Measurements from ENCODE around the gene AGAP2.
"Not testable (repeated sequence)": the region's sequence is repeated elsewhere in the genome, so short reads cannot be mapped to it uniquely, and the experiment has no call there.

The AGAP2 gene

GRCh38 chr12:57720606-57721595 lies 17.6 kb downstream of the AGAP2 start:
- no peak for DNase-seq

DNA sequence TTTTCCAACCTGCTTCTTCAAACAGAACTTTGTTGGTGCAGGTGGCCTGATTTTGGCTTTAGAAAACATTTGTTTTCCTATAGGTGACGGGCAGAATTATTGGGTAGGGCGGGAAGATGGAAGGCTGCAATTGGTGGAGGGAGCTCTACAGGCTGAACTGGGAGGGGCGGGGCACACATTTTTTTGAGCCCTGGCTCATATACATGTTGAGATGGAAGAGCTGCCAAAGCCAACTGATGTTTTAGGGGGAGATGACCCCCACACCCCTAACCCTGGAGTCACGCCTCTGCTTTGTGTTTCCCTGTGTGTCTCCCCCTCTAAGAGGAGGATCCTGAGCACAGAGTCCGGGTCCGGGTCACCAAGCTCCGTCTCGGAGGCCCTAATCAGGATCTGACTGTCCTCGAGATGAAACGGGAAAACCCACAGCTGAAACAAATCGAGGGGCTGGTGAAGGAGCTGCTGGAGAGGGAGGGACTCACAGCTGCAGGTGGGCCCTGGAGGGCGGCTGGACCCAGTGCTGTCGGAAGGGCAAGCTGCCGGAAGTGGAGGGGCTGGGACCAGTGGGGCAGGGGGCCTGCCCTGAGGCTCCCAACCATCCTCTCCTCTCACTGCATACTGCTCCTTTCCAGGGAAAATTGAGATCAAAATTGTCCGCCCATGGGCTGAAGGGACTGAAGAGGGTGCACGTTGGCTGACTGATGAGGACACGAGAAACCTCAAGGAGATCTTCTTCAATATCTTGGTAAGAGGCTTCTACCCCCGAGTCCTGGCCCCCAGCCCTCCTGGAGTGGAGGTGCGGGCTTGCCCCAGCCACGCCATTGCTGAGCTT lies 18.6 kb downstream of the AGAP2 start:
- no peak for DNase-seq

DNA sequence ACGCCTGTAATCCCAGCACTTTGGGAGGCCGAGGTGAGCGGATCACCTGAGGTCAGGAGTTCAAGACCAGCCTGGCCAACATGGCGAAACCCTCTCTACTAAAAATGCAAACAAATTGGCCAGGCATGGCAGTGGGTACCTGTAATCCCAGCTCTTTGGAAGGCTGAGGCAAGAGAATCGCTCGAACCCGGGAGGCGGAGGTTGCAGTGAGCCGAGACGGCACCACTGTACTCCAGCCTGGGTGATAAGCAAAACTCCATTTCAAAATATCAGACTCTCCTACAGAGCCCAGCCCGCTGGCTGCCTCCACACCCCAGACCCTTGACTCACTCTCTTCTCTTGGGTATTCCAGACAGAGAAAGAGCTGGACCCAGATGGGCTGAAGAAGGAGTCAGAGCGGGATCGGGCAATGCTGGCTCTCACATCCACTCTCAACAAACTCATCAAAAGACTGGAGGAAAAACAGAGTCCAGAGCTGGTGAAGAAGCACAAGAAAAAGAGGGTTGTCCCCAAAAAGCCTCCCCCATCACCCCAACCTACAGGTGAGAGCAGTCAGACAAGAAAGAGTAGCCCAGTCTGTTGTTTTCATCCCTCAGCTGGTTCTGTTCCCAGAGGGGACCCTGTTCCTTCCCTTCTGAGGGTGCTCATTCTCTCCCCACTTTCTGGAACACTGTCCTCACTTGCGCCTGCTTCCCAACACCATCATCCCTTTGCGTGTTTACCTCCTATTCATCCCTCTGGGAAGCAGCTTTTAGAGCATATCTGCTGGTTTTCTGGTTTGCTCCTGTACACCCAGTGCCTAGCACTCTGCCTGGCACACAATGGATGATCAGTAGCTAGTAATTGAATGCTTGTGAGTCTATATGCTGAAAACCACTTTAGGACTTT lies 19.7 kb downstream of the AGAP2 start:
- DNase-seq, result no peak

DNA sequence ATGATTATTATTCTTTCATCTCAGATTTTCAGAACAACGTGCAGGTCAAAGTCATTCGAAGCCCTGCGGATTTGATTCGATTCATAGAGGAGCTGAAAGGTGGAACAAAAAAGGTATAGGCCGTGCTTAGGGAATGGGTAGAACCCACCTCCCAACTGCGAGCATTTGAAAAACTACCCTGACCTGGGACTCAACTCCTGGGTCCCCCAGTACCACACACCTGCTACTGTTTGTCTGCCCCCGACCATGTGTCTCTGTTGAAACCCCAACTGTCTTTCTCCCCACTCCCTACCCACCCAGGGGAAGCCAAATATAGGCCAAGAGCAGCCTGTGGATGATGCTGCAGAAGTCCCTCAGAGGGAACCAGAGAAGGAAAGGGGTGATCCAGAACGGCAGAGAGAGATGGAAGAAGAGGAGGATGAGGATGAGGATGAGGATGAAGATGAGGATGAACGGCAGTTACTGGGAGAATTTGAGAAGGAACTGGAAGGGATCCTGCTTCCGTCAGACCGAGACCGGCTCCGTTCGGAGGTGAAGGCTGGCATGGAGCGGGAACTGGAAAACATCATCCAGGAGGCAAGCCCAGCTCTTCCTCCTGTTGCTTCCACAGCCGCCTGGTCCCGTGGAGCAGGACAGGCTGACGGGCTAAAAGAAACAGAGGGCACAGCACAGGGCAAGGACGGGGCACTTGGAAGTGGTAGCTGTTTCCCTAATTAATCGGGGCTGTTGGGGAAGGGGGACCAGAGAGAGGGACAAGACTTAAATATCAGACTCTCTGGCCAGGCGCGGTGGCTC lies 20.5 kb downstream of the AGAP2 start:
- no peak for DNase-seq

DNA sequence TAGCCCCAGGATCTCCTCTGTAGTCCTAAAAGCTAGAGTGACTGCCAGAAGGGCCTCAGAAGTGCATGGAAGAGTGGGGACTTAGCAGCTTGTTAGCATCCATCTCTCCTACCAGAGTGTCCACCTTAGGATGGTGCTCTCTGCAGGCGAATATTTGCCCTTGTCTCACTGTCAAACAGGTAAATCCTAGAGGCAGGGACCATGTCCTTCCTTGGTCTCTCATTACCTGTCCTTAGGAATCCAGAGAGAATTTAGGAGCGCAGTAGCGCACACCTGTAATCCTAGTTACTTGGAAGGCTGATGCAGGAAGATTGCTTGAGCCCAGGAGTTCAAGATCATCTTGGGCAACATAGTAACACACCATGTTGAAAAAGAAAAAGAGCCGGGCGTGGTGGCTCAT lies 21.4 kb downstream of the AGAP2 start:
- no peak for DNase-seq

- DNase-seq, result no peak
These were observed 22.2 kb downstream of the AGAP2 start for GRCh38 chr12:57716305-57716704.

GRCh38 chr12:57715786-57716185 lies 22.8 kb downstream of the AGAP2 start:
- DNase-seq, result no peak

DNA sequence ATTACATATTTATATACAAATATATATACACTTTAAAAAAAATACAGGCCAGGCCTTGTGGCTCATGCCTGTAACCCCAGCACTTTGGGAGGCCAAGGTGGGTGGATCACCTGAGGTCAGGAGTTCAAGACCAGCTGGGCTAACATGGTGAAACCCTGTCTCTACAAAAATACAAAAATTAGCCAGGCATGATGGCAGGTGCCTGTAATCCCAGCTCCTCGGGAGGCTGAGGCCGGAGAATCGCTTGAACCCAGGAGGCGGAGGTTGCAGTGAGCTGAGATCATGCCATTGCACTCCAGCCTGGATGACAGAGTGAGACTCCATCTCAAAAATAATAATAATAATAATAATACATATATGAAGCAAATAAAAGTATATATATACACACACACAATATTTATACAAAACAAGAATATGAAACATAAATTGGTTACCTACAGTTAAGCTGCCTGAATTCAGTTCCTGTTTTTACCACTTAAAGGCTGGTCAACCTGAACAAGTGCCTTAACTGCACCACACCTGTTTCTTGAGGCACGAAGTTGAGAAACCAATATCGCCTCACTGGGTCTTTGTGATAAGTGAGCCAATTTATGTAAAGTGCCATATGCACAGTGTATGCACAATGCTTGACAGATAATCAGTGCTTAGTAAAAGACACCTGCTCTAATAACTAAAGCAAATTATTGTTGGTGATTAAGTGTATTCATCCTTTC lies 23.4 kb downstream of the AGAP2 start:
- DNase-seq, result not testable (repeated sequence)

DNA sequence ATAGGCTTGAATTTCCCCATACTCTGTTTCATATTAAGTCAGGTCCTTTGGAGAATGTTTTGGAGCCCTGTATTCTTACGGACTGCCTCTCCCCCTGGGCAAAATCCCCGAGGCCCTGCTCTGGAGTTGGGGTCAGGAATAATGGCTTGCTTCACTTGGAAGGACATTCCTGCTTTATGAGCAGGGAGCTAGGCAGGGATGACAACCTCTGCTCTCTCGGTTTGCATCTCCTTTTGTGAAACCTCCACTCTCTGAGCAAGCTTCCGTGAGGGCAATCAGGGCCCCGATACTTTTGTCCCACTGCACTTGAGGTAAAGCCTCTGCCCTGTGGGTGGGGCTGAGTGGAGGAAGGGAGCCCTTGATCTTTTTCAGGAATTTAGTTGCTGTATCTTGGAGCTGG lies 25.3 kb downstream of the AGAP2 start:
- no peak for DNase-seq

DNA sequence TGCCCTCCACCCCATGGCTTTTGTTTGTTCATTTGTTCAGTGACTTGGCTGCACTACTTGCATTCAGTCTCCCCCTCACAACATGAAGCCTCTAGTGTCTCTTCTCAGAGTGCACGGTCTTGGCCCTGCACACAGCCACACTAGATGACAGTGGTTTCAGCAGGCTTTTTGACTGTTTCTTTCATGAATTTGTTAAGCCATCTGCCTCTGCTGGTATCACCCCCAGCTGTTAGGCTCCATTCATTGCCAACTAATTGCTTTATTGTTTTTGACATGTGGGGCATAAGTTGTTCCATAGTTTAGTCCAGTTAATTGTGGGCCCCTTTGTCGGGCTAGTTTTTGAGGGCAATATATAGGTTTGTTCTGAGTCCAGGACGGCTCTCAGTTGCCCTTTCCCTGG lies 25.8 kb downstream of the AGAP2 start:
- no peak for DNase-seq

DNA sequence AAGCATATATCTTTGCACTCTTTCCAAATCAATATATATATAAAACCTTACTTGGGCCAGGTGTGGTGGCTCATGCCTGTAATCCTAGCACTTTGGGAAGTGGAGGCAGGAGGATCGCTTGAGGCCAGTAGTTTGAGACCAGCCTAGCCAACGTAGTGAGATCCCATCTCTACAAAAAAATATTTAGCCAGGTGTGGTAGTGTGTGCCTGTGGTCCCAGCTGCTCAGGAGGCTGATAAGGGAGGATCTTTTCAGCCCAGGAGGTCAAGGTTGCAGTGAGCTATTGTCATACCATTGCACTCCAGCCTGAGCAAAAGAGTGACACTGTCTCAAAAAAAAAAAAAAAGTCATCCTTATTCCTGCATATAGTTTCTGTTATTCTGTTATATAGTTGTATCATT lies 30.2 kb downstream of the AGAP2 start:
- DNase-seq, result no peak

DNA sequence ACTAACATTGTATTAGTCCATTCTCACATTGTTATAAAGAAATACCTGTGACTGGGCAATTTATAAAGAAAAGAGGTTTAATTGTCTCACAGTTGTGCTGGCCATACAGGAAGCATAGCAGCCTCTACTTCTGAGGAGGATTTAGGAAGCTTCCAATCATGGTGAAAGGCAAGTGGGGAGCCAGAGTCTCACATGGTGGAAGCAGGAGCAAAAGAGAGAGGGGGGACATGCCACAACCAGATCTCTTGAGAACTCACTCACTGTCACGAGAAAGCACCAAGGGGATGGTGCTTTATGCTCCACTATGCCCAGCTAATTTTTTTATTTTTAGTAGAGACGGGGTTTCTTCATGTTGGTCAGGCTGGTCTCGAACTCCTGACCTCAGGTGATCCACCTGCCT lies 31.3 kb downstream of the AGAP2 start:
- no peak for DNase-seq

- DNase-seq, result no peak
These were observed 38.2 kb downstream of the AGAP2 start for GRCh38 chr12:57700317-57700716.

- DNase-seq, result no peak
These were observed 40.1 kb downstream of the AGAP2 start for GRCh38 chr12:57698414-57698813.

DNA sequence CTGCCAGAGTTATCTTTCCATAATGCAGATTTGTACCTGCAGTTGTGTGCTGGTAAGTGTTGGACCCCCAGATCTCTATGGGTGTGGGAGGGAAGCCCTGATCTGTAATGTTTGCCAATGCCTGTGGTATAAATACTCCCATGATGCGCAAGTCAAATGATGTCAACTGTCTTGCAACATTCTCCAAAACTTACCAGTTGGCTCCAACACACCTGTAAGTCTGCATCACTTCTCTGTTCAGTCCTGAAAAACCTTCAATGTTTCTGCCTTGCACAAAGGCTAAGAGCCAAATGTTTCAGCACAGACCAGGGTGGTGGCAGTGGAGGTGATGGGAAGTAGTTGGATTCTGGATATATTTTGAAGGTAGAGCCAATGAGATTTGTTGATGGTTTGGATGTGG lies 41.5 kb downstream of the AGAP2 start:
- DNase-seq, result no peak

DNA sequence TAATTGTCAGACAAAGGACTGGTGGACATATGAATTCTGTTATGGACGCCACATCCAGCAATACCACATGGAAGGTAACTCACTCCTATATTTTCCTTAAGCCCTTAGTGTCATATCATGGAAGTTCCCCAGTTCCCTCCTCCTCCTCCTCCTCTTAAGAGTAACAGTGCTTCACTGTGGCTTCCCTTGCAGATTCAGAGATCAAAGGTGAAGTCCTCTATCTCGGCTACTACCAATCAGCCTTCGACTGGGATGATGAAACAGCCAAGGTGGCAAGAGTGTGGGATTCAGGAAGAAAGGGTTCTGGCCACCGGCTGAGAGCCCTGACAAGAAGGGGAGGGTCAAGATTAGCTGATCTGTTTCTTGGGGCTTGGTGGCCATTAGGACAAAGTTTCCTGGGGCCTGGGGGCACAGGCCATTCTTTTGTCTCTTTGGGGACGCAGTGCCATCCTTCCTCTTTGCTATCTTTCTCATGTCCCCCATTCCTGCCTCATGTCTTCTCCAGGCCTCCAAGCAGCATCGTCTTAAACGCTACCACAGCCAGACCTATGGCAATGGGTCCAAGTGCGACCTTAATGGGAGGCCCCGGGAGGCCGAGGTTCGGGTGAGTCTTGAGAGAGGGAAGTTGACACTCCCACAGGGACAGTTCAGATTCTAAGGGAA lies 42.6 kb downstream of the AGAP2 start:
- DNase-seq, result no peak

DNA sequence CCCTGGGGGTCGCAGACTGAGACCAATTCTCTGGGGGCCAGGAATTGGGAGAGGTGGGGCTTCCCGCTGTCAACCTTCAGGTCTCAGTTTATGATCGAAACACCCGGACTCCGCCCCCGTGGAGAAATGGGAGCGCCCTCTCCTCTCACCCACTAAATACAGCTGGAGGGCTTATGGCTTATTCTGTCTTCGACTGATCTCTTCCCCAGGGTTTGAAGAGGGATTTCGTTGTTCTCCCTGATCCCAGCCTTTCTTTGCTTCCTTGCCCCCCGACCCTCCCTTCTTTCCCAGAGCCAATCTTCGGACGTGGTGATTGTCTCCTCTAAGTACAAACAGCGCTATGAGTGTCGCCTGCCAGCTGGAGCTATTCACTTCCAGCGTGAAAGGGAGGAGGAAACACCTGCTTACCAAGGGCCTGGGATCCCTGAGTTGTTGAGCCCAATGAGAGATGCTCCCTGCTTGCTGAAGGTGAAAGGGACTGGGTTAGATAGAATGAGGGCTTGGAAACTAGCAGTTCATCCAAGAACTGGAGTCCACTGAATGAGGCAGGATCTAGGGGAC lies 44.0 kb downstream of the AGAP2 start:
- peak in 1 of 6 experiments; percentile 29 for DNase-seq

GRCh38 chr12:57693659-57694458 lies 44.7 kb downstream of the AGAP2 start, which contains the start of gene OS9:
Gene OS9, plus strand, starts transcription at chr12:57694132. Its CDS starts 30 bp downstream, at chr12:57694162.
- peak; percentile 89 to 99 (median 96) for DNase-seq

GRCh38 chr12:57693317-57693658 lies 45.3 kb downstream of the AGAP2 start:
- peak in 1 of 6 experiments; percentile 39 for DNase-seq
